ENCODE data around the gene LAMA4. TPM values are rescaled to one million over a fixed set of nuclear protein-coding genes. Genes with fewer than 3 reads are reported as not detected.

LAMA4 gene
- total RNA-seq, 1 experiment from 2014 or later, result 1.1 TPM

DNA sequence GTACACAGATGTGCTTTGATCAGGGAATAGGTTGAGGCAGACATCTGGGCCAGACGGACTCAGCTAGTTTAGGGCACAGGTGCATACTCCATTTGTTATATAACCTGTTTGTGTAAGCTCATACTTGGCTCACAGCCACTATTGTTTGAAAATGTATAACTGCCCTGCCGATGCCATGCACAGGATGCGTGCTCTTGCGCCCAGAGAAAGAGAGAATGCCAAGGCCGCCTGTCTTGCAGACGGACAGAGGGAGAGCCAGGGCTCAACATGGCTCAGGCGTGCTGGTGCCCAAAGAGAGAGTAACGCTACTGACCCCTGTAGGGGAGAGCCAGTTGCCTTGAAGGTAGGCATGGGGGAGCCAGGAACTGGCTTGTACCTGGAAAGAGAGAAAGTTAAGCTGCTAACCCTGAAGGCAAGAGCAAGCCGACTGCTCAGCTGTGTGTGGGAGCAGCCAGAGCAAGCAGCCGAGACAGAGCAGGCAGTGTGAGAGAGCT, 109.2 kb downstream of the LAMA4 start:
- WGBS (ENCODE audit: extremely low coverage, insufficient read length, low lambda C conversion rate), result no CpG with 5 or more reads among the region's 10 CpGs
- no peak overlapping the region for H2BK5ac ChIP-seq (ENCODE audit: insufficient read length, low read length)
- no peak overlapping the region for H2AK5ac ChIP-seq (ENCODE audit: insufficient read length, low read length)
- Mint-ChIP-seq H3K9me3 (no peaks in the 10 kb centered on the region), H3K27me3 (ENCODE audit: low read depth) (no peaks in the 10 kb centered on the region), H3K36me3 (ENCODE audit: insufficient read depth in 1 of 3, low read depth in 3 of 3) (no peaks in the 10 kb centered on the region), H3K27ac (no peak overlapping the region), H3K4me1 (no peaks in the 10 kb centered on the region), H3K4me3 (no peak overlapping the region)
- H4K5ac ChIP-seq (ENCODE audit: insufficient read length, low read depth, low read length), result no peak overlapping the region
- H3T11ph ChIP-seq (ENCODE audit: low read length), result no peak overlapping the region
- H2AFZ ChIP-seq (ENCODE audit: low read length), result no peak overlapping the region
- H3K18ac ChIP-seq (ENCODE audit: insufficient read length, low read depth, low read length), result no peak overlapping the region
- H2BK20ac ChIP-seq (ENCODE audit: low read depth, low read length, poor library complexity, severe bottlenecking), result no peak overlapping the region
- no peak overlapping the region for H2BK15ac ChIP-seq (ENCODE audit: low read depth, low read length)
- H3K23ac ChIP-seq (ENCODE audit: insufficient read length, low read depth, low read length), result no peak overlapping the region
- no peaks in the 10 kb centered on the region for H3K27me3 ChIP-seq (ENCODE audit: insufficient read depth, low read length)
- H3K27ac ChIP-seq (ENCODE audit: insufficient read length, low read depth, low read length), result no peak overlapping the region
- H2BK12ac ChIP-seq (ENCODE audit: insufficient read length, low read depth, low read length), result no peak overlapping the region
- H3K4me2 ChIP-seq (ENCODE audit: insufficient read depth, insufficient read length, low read length), result no peak overlapping the region
- DNase-seq, result peak; percentile 61
- H4K20me1 ChIP-seq (ENCODE audit: control insufficient read depth, insufficient read depth, insufficient read length), result no peaks in the 10 kb centered on the region
- H3K79me1 ChIP-seq (ENCODE audit: insufficient read depth, low read depth, low read length, poor library complexity, severe bottlenecking), result no peaks in the 10 kb centered on the region
- H3K4me1 ChIP-seq (ENCODE audit: insufficient read depth, low read length), result no peaks in the 10 kb centered on the region
- no peaks in the 10 kb centered on the region for H3K79me2 ChIP-seq (ENCODE audit: insufficient read depth, low read length)
- no peak overlapping the region for H4K91ac ChIP-seq (ENCODE audit: insufficient read length, low read depth, low read length)
- no peak overlapping the region; the same call in 1 of the 2 replicates for H3K14ac ChIP-seq (ENCODE audit: insufficient read depth, low read length)
- TF ChIP-seq, protein P1, sequence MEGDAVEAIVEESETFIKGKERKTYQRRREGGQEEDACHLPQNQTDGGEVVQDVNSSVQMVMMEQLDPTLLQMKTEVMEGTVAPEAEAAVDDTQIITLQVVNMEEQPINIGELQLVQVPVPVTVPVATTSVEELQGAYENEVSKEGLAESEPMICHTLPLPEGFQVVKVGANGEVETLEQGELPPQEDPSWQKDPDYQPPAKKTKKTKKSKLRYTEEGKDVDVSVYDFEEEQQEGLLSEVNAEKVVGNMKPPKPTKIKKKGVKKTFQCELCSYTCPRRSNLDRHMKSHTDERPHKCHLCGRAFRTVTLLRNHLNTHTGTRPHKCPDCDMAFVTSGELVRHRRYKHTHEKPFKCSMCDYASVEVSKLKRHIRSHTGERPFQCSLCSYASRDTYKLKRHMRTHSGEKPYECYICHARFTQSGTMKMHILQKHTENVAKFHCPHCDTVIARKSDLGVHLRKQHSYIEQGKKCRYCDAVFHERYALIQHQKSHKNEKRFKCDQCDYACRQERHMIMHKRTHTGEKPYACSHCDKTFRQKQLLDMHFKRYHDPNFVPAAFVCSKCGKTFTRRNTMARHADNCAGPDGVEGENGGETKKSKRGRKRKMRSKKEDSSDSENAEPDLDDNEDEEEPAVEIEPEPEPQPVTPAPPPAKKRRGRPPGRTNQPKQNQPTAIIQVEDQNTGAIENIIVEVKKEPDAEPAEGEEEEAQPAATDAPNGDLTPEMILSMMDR (conservative IDR thresholded peaks at IDR 0.05), result peak; percentile 42; the same call in 2 of the 3 replicates
- no peak overlapping the region for H3K56ac ChIP-seq (ENCODE audit: insufficient read length, low read depth, low read length)
- H3K9ac ChIP-seq (ENCODE audit: extremely low read depth, insufficient read length, low read length), result no peak overlapping the region
- H3K4ac ChIP-seq (ENCODE audit: low read depth, low read length), result no peak overlapping the region
- no peak overlapping the region for H4K8ac ChIP-seq (replicated peaks; ENCODE audit: insufficient read length, low read depth, low read length)
- H3K23me2 ChIP-seq (ENCODE audit: insufficient read length, low read depth, low read length, poor library complexity, severe bottlenecking), result no peaks in the 10 kb centered on the region
- H2BK120ac ChIP-seq (ENCODE audit: low read depth, low read length, poor library complexity, severe bottlenecking), result no peak overlapping the region
- H3K9me3 ChIP-seq (ENCODE audit: control insufficient read depth, low read depth, low read length), result no peaks in the 10 kb centered on the region
